AG04449 (cell line): Measurements from ENCODE around the gene TMEM86B.

Source experiments
- CTCF ChIA-PET: fragments of 350-600 bp; formaldehyde crosslinking; extraction: SDS; loops from one replicate; lab custom pipeline; 2021; ENCODE audit warnings: antibody characterized with exemption; lab: Yijun Ruan, JAX
- POLR2A ChIA-PET: fragments of 400-600, 350-600 bp; formaldehyde crosslinking; extraction: SDS; loops from one replicate; lab custom pipeline; 2020; ENCODE audit warnings: antibody characterized with exemption, inconsistent platforms; lab: Yijun Ruan, JAX
- DNase-seq: peaks from one replicate; pipeline ENCODE4 v3.0.0-alpha.2; 2010; ENCODE audit warnings: low read depth, low spot score
- H3K4me3 ChIP-seq: 2 replicates; pipeline ENCODE4 v1.5.1; 2011; ENCODE audit warnings: low read depth, mild to moderate bottlenecking, control low read depth, low read length
- CTCF ChIP-seq: IDR thresholded peaks from one replicate; pipeline ENCODE4 v1.5.1; 2011; ENCODE audit warnings: mild to moderate bottlenecking, moderate library complexity, low read length, control low read depth, inconsistent platforms; ENCODE audit not compliant: insufficient read depth; ENCODE audit errors: missing control alignments

The TMEM86B gene

GRCh38 chr19:55265173-55265572, 36.6 kb upstream of the TMEM86B start:
- no peak for DNase-seq
- ChIA-PET CTCF (no interaction called here), POLR2A (no interaction called here)
- no peak for TF ChIP-seq CTCF
- H3K4me3 ChIP-seq, result no peak overlapping the region

- POLR2A ChIA-PET, result no interaction called here
- no peak for TF ChIP-seq CTCF
- no peak for DNase-seq
- H3K4me3 ChIP-seq, result no peak overlapping the region
- CTCF ChIA-PET, result no interaction called here
These were observed 36.0 kb upstream of the TMEM86B start for GRCh38 chr19:55264531-55264930.

GRCh38 chr19:55262359-55262758, 33.8 kb upstream of the TMEM86B start:
- DNase-seq, result no peak
- ChIA-PET CTCF (interaction anchor here (1.0 to 1.7 kb wide), 2 partner anchors 52 to 156 kb away, joined by 3 to 5 read pairs; no protein-coding TSS in a partner anchor), POLR2A (interaction anchor here (1.0 kb wide), 1 partner anchor 16 kb away, joined by 3 read pairs; no protein-coding TSS in a partner anchor)
- H3K4me3 ChIP-seq, result no peak overlapping the region
- no peak for TF ChIP-seq CTCF

GRCh38 chr19:55261671-55262126, 33.1 kb upstream of the TMEM86B start:
- TF ChIP-seq CTCF, result no peak
- no peak for DNase-seq
- CTCF ChIA-PET, result interaction anchor here (0.8 kb wide), 1 partner anchor 40 kb away, joined by 3 read pairs; no protein-coding TSS in a partner anchor
- POLR2A ChIA-PET, result interaction anchor here (1.0 kb wide), 1 partner anchor 17 kb away, joined by 3 read pairs; no protein-coding TSS in a partner anchor
- no peak overlapping the region for H3K4me3 ChIP-seq

GRCh38 chr19:55259540-55260210, 31.1 kb upstream of the TMEM86B start:
- TF ChIP-seq CTCF, result no peak
- no peak for DNase-seq
- ChIA-PET CTCF (interaction anchor here (0.6 to 1.9 kb wide), 12 partner anchors 9 to 208 kb away, joined by 3 to 7 read pairs (median 3); no protein-coding TSS in a partner anchor), POLR2A (interaction anchor here (0.7 to 2.3 kb wide), 16 partner anchors 10 to 217 kb away, joined by 3 to 22 read pairs (median 4); partner anchors contain the start of genes HSPBP1, KMT5C, TMEM238 and UBE2S)
- peak overlapping the region; percentile 52 for H3K4me3 ChIP-seq
